Measurements from ENCODE around the gene NRSN1. TPM values are rescaled to one million over a fixed set of nuclear protein-coding genes. Genes with fewer than 3 reads are reported as not detected.
"Not testable (repeated sequence)": the region's sequence is repeated elsewhere in the genome, so short reads cannot be mapped to it uniquely, and the experiment has no call there.

The NRSN1 gene
- total RNA-seq, 1 experiment from 2014 or later, result not detected

GRCh38 chr6:24113891-24114290, 12.1 kb upstream of the NRSN1 start:
- Histone ChIP-seq H3K27me3 (ENCODE audit: control insufficient read depth, insufficient read depth, low read length) (no peaks in the 10 kb centered on the region), H3K36me3 (replicated peaks; ENCODE audit: control insufficient read depth, insufficient read depth, low read length) (no peaks in the 10 kb centered on the region), H3K4me3 (ENCODE audit: insufficient read depth, low read depth, low read length) (no peak overlapping the region)
- DNase-seq, result no peak

GRCh38 chr6:24117021-24117420, 9.0 kb upstream of the NRSN1 start:
- no peaks in the 10 kb centered on the region for H3K36me3 ChIP-seq (replicated peaks; ENCODE audit: control insufficient read depth, insufficient read depth, low read length)
- H3K27me3 ChIP-seq (ENCODE audit: control insufficient read depth, insufficient read depth, low read length), result no peaks in the 10 kb centered on the region
- no peak for DNase-seq
- H3K4me3 ChIP-seq (ENCODE audit: insufficient read depth, low read depth, low read length), result no peak overlapping the region

- DNase-seq, result no peak
- Histone ChIP-seq H3K4me3 (ENCODE audit: insufficient read depth, low read depth, low read length) (no peak overlapping the region), H3K36me3 (replicated peaks; ENCODE audit: control insufficient read depth, insufficient read depth, low read length) (no peaks in the 10 kb centered on the region)
Observed at GRCh38 chr6:24122139-24122538, 3.9 kb upstream of the NRSN1 start.

GRCh38 chr6:24126586-24127192, 674 bp downstream of the NRSN1 start:
- Histone ChIP-seq H3K27me3 (ENCODE audit: control insufficient read depth, insufficient read depth, low read length) (no peaks in the 10 kb centered on the region), H3K4me3 (ENCODE audit: insufficient read depth, low read depth, low read length) (no peak overlapping the region)

More at GRCh38 chr6:24122139-24122538, 3.9 kb upstream of the NRSN1 start:
- H3K27me3 ChIP-seq (ENCODE audit: control insufficient read depth, insufficient read depth, low read length), result no peaks in the 10 kb centered on the region

GRCh38 chr6:24127316-24127715, 1.3 kb downstream of the NRSN1 start:
- no peaks in the 10 kb centered on the region for H3K27me3 ChIP-seq (ENCODE audit: control insufficient read depth, insufficient read depth, low read length)
- H3K36me3 ChIP-seq (replicated peaks; ENCODE audit: control insufficient read depth, insufficient read depth, low read length), result no peaks in the 10 kb centered on the region
- no peak overlapping the region for H3K4me3 ChIP-seq (ENCODE audit: insufficient read depth, low read depth, low read length)
- DNase-seq, result no peak

More at GRCh38 chr6:24126586-24127192, 674 bp downstream of the NRSN1 start:
- DNase-seq, result peak; percentile 73
- no peaks in the 10 kb centered on the region for H3K36me3 ChIP-seq (replicated peaks; ENCODE audit: control insufficient read depth, insufficient read depth, low read length)

- H3K4me3 ChIP-seq (ENCODE audit: insufficient read depth, low read depth, low read length), result no peak overlapping the region
- H3K27me3 ChIP-seq (ENCODE audit: control insufficient read depth, insufficient read depth, low read length), result no peaks in the 10 kb centered on the region
- DNase-seq, result no peak
- no peaks in the 10 kb centered on the region for H3K36me3 ChIP-seq (replicated peaks; ENCODE audit: control insufficient read depth, insufficient read depth, low read length)
Observed at GRCh38 chr6:24131751-24132150, 5.7 kb downstream of the NRSN1 start.

GRCh38 chr6:24139080-24139479, 13.1 kb downstream of the NRSN1 start:
- Histone ChIP-seq H3K36me3 (replicated peaks; ENCODE audit: control insufficient read depth, insufficient read depth, low read length) (no peaks in the 10 kb centered on the region), H3K4me3 (ENCODE audit: insufficient read depth, low read depth, low read length) (no peak overlapping the region), H3K27me3 (ENCODE audit: control insufficient read depth, insufficient read depth, low read length) (no peaks in the 10 kb centered on the region)
- no peak for DNase-seq

- DNase-seq, result no peak
- Histone ChIP-seq H3K4me3 (ENCODE audit: insufficient read depth, low read depth, low read length) (no peak overlapping the region), H3K27me3 (ENCODE audit: control insufficient read depth, insufficient read depth, low read length) (no peaks in the 10 kb centered on the region), H3K36me3 (replicated peaks; ENCODE audit: control insufficient read depth, insufficient read depth, low read length) (no peaks in the 10 kb centered on the region)
Observed at GRCh38 chr6:24139639-24140038, 13.6 kb downstream of the NRSN1 start.

GRCh38 chr6:24140591-24140990, 14.6 kb downstream of the NRSN1 start:
- Histone ChIP-seq H3K36me3 (replicated peaks; ENCODE audit: control insufficient read depth, insufficient read depth, low read length) (no peaks in the 10 kb centered on the region), H3K4me3 (ENCODE audit: insufficient read depth, low read depth, low read length) (no peak overlapping the region), H3K27me3 (ENCODE audit: control insufficient read depth, insufficient read depth, low read length) (no peaks in the 10 kb centered on the region)
- DNase-seq, result no peak

GRCh38 chr6:24142733-24143132, 16.7 kb downstream of the NRSN1 start:
- not testable (repeated sequence) for DNase-seq; H3K27me3 ChIP-seq (ENCODE audit: control insufficient read depth, insufficient read depth, low read length); H3K4me3 ChIP-seq (ENCODE audit: insufficient read depth, low read depth, low read length); H3K36me3 ChIP-seq (replicated peaks; ENCODE audit: control insufficient read depth, insufficient read depth, low read length)

- no peak overlapping the region for H3K4me3 ChIP-seq (ENCODE audit: insufficient read depth, low read depth, low read length)
- no peak for DNase-seq
- no peaks in the 10 kb centered on the region for H3K27me3 ChIP-seq (ENCODE audit: control insufficient read depth, insufficient read depth, low read length)
- H3K36me3 ChIP-seq (replicated peaks; ENCODE audit: control insufficient read depth, insufficient read depth, low read length), result no peaks in the 10 kb centered on the region
Observed at GRCh38 chr6:24145690-24146131, 19.7 kb downstream of the NRSN1 start.

GRCh38 chr6:24146871-24147270, 20.9 kb downstream of the NRSN1 start:
- H3K27me3 ChIP-seq (ENCODE audit: control insufficient read depth, insufficient read depth, low read length), result no peaks in the 10 kb centered on the region
- DNase-seq, result no peak
- no peaks in the 10 kb centered on the region for H3K36me3 ChIP-seq (replicated peaks; ENCODE audit: control insufficient read depth, insufficient read depth, low read length)
- no peak overlapping the region for H3K4me3 ChIP-seq (ENCODE audit: insufficient read depth, low read depth, low read length)

GRCh38 chr6:24147511-24148153, 21.6 kb downstream of the NRSN1 start:
- DNase-seq, result no peak

GRCh38 chr6:24148154-24148570, 22.1 kb downstream of the NRSN1 start:
- Histone ChIP-seq H3K36me3 (replicated peaks; ENCODE audit: control insufficient read depth, insufficient read depth, low read length) (no peaks in the 10 kb centered on the region), H3K27me3 (ENCODE audit: control insufficient read depth, insufficient read depth, low read length) (no peaks in the 10 kb centered on the region), H3K4me3 (ENCODE audit: insufficient read depth, low read depth, low read length) (no peak overlapping the region)
- no peak for DNase-seq

More at GRCh38 chr6:24147511-24148153, 21.6 kb downstream of the NRSN1 start:
- H3K4me3 ChIP-seq (ENCODE audit: insufficient read depth, low read depth, low read length), result no peak overlapping the region
- no peaks in the 10 kb centered on the region for H3K27me3 ChIP-seq (ENCODE audit: control insufficient read depth, insufficient read depth, low read length)
- H3K36me3 ChIP-seq (replicated peaks; ENCODE audit: control insufficient read depth, insufficient read depth, low read length), result no peaks in the 10 kb centered on the region

- H3K4me3 ChIP-seq (ENCODE audit: insufficient read depth, low read depth, low read length), result no peak overlapping the region
- H3K27me3 ChIP-seq (ENCODE audit: control insufficient read depth, insufficient read depth, low read length), result no peaks in the 10 kb centered on the region
- H3K36me3 ChIP-seq (replicated peaks; ENCODE audit: control insufficient read depth, insufficient read depth, low read length), result no peaks in the 10 kb centered on the region
- DNase-seq, result no peak
Observed at GRCh38 chr6:24148684-24149083, 22.7 kb downstream of the NRSN1 start.

All from H7 (cell line).